WTC11 (cell line): ENCODE measurements around the gene TUBA3D. TPM values are rescaled to one million over a fixed set of nuclear protein-coding genes. Genes with fewer than 3 reads are reported as not detected.

ENCODE experiments used
- CREB1 ChIP-seq: sonication (generic); formaldehyde crosslinking; IDR thresholded peaks from 2 replicates; pipeline ENCODE4 v1.8.0; 2023; ENCODE audit warnings: mild to moderate bottlenecking, missing genetic modification reagents
- ERG ChIP-seq: fragments of 250-450 bp; sonication (Bioruptor Pico); IDR thresholded peaks from 2 replicates; pipeline ENCODE4 v1.8.0; 2021; ENCODE audit warnings: mild to moderate bottlenecking
- FOXK1 ChIP-seq: sonication (generic); formaldehyde crosslinking; IDR thresholded peaks from 2 replicates; pipeline ENCODE4 v1.8.0; 2022; ENCODE audit warnings: mild to moderate bottlenecking, moderate library complexity, missing genetic modification reagents
- FOXP1 ChIP-seq: sonication (generic); formaldehyde crosslinking; IDR thresholded peaks from 2 replicates; pipeline ENCODE4 v1.8.0; 2022; ENCODE audit warnings: missing genetic modification reagents, mild to moderate bottlenecking, moderate library complexity, borderline replicate concordance
- GABPB1 ChIP-seq: sonication (generic); formaldehyde crosslinking; IDR thresholded peaks from 2 replicates; pipeline ENCODE4 v1.8.1; 2023; ENCODE audit warnings: mild to moderate bottlenecking, missing genetic modification reagents
- MYBL2 ChIP-seq: sonication (generic); formaldehyde crosslinking; IDR thresholded peaks from 2 replicates; pipeline ENCODE4 v1.8.1; 2023; ENCODE audit warnings: mild to moderate bottlenecking, moderate library complexity, missing genetic modification reagents
- NFATC4 ChIP-seq: fragments of 250-450 bp; sonication (Bioruptor Pico); IDR thresholded peaks from 2 replicates; pipeline ENCODE4 v1.9.0; 2021; ENCODE audit warnings: mild to moderate bottlenecking
- PRRX2 ChIP-seq: fragments of 250-450 bp; sonication (Bioruptor Pico); IDR thresholded peaks from 2 replicates; pipeline ENCODE4 v1.8.0; 2021; ENCODE audit warnings: mild to moderate bottlenecking
- RORB ChIP-seq: fragments of 250-450 bp; sonication (Bioruptor Pico); IDR thresholded peaks from 2 replicates; pipeline ENCODE4 v1.9.0; 2021; ENCODE audit warnings: mild to moderate bottlenecking
- SMAD4 ChIP-seq: sonication (generic); formaldehyde crosslinking; IDR thresholded peaks from 2 replicates; pipeline ENCODE4 v1.8.0; 2022; ENCODE audit warnings: mild to moderate bottlenecking, missing genetic modification reagents
- STAT6 ChIP-seq: sonication (generic); formaldehyde crosslinking; conservative IDR thresholded peaks from 2 replicates; pipeline ENCODE4 v1.8.1; 2023; ENCODE audit warnings: mild to moderate bottlenecking, low read depth, missing genetic modification reagents, moderate library complexity
- TEAD1 ChIP-seq: sonication (generic); formaldehyde crosslinking; IDR thresholded peaks from 2 replicates; pipeline ENCODE4 v1.8.0; 2022; ENCODE audit warnings: mild to moderate bottlenecking, missing genetic modification reagents
- TEAD4 ChIP-seq: sonication (generic); formaldehyde crosslinking; IDR thresholded peaks from 2 replicates; pipeline ENCODE4 v1.8.0; 2022; ENCODE audit warnings: mild to moderate bottlenecking, missing genetic modification reagents
- TP53 ChIP-seq: sonication (generic); formaldehyde crosslinking; IDR thresholded peaks from 2 replicates; pipeline ENCODE4 v1.8.1; 2023; ENCODE audit warnings: mild to moderate bottlenecking, missing genetic modification reagents
- total RNA-seq: library from RNA; stranded (reverse); gene quantifications from 3 replicates; pipeline ENCODE4 v1.2.3, GENCODE V29; 2021
- TF ChIP-seq, protein P1 (sequence below): sonication (generic); formaldehyde crosslinking; IDR thresholded peaks from 2 replicates; pipeline ENCODE4 v1.8.1; 2023; ENCODE audit warnings: mild to moderate bottlenecking, missing genetic modification reagents
- TF ChIP-seq, protein P2 (sequence below): sonication (generic); formaldehyde crosslinking; IDR thresholded peaks from 2 replicates; pipeline ENCODE4 v1.8.1; 2023; ENCODE audit warnings: mild to moderate bottlenecking, missing genetic modification reagents
- TF ChIP-seq, protein P3 (sequence below): sonication (generic); formaldehyde crosslinking; IDR thresholded peaks from 2 replicates; pipeline ENCODE4 v1.8.1; 2023; ENCODE audit warnings: mild to moderate bottlenecking, missing genetic modification reagents, borderline replicate concordance
- TF ChIP-seq, protein P4 (sequence below): fragments of 250-450 bp; sonication (Bioruptor Pico); IDR thresholded peaks from 2 replicates; pipeline ENCODE4 v1.9.0; 2021; ENCODE audit warnings: moderate library complexity, mild to moderate bottlenecking, inconsistent platforms, borderline replicate concordance
- TF ChIP-seq, protein P5 (sequence below): sonication (generic); formaldehyde crosslinking; IDR thresholded peaks from 2 replicates; pipeline ENCODE4 v1.8.1; 2023; ENCODE audit warnings: mild to moderate bottlenecking, moderate library complexity, missing genetic modification reagents
- TF ChIP-seq, protein P6 (sequence below): sonication (generic); formaldehyde crosslinking; IDR thresholded peaks from 2 replicates; pipeline ENCODE4 v1.8.0; 2022; ENCODE audit warnings: mild to moderate bottlenecking, missing genetic modification reagents

The TUBA3D gene
- total RNA-seq, 1 experiment from 2014 or later = 0.28 TPM

DNA sequence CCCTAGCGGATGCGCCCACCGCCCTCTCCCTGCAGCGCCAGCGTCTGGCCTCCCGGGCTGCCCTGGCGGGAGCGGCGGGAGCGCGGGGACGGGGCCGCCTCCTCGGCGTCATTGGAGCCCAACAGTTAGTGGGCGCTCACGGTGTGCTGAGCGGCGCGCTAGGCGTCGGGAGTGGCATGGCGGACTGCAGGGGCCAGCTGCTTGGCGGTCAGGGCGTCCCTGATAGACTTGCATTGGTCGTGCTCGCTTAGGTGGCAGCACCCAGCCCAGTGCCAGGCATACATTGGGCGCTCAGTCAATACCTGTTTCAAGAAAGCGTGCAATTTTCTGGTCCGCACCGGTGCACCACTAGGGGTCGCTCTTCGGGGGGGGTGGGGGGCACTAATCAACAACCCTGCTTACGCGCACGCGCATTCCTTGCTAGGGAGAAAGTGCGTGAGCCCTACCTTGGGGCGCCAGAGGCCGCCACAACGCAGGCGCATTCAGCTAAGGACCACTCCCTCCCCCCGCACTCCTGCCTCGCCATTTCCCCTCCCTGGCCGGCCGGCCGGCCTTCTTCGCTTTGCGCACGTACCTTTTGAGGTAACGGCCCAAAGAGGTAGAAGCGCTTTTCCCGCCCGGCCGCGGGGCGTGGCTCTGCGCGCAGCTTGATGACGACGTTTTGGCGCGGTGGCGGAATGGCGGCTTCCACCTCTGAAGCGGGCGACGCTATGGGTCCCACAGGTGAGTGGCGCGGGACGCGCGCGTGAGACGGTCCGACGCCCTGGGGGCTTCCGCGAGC is 16.7 kb downstream of the TUBA3D start (continued):
- TF ChIP-seq, protein P1, sequence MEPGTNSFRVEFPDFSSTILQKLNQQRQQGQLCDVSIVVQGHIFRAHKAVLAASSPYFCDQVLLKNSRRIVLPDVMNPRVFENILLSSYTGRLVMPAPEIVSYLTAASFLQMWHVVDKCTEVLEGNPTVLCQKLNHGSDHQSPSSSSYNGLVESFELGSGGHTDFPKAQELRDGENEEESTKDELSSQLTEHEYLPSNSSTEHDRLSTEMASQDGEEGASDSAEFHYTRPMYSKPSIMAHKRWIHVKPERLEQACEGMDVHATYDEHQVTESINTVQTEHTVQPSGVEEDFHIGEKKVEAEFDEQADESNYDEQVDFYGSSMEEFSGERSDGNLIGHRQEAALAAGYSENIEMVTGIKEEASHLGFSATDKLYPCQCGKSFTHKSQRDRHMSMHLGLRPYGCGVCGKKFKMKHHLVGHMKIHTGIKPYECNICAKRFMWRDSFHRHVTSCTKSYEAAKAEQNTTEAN (CRISPR knock-in tag) = 0 out of 2 replicates have a peak, but pooled peaks have one; percentile 48
- TF ChIP-seq TP53 (CRISPR knock-in tag) = no peak; the same call in 1 of the 2 replicates
- TF ChIP-seq, protein P2, sequence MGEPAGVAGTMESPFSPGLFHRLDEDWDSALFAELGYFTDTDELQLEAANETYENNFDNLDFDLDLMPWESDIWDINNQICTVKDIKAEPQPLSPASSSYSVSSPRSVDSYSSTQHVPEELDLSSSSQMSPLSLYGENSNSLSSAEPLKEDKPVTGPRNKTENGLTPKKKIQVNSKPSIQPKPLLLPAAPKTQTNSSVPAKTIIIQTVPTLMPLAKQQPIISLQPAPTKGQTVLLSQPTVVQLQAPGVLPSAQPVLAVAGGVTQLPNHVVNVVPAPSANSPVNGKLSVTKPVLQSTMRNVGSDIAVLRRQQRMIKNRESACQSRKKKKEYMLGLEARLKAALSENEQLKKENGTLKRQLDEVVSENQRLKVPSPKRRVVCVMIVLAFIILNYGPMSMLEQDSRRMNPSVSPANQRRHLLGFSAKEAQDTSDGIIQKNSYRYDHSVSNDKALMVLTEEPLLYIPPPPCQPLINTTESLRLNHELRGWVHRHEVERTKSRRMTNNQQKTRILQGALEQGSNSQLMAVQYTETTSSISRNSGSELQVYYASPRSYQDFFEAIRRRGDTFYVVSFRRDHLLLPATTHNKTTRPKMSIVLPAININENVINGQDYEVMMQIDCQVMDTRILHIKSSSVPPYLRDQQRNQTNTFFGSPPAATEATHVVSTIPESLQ (CRISPR knock-in tag) = no peak
- 0 out of 2 replicates have a peak, but pooled peaks have one; percentile 41 for TF ChIP-seq CREB1 (CRISPR knock-in tag)
- TF ChIP-seq STAT6 (CRISPR knock-in tag) = no peak
- TF ChIP-seq TEAD1 (CRISPR knock-in tag) = no peak; the same call in 1 of the 2 replicates
- TF ChIP-seq, protein P3, sequence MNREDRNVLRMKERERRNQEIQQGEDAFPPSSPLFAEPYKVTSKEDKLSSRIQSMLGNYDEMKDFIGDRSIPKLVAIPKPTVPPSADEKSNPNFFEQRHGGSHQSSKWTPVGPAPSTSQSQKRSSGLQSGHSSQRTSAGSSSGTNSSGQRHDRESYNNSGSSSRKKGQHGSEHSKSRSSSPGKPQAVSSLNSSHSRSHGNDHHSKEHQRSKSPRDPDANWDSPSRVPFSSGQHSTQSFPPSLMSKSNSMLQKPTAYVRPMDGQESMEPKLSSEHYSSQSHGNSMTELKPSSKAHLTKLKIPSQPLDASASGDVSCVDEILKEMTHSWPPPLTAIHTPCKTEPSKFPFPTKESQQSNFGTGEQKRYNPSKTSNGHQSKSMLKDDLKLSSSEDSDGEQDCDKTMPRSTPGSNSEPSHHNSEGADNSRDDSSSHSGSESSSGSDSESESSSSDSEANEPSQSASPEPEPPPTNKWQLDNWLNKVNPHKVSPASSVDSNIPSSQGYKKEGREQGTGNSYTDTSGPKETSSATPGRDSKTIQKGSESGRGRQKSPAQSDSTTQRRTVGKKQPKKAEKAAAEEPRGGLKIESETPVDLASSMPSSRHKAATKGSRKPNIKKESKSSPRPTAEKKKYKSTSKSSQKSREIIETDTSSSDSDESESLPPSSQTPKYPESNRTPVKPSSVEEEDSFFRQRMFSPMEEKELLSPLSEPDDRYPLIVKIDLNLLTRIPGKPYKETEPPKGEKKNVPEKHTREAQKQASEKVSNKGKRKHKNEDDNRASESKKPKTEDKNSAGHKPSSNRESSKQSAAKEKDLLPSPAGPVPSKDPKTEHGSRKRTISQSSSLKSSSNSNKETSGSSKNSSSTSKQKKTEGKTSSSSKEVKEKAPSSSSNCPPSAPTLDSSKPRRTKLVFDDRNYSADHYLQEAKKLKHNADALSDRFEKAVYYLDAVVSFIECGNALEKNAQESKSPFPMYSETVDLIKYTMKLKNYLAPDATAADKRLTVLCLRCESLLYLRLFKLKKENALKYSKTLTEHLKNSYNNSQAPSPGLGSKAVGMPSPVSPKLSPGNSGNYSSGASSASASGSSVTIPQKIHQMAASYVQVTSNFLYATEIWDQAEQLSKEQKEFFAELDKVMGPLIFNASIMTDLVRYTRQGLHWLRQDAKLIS = no peak
- TF ChIP-seq, protein P4, sequence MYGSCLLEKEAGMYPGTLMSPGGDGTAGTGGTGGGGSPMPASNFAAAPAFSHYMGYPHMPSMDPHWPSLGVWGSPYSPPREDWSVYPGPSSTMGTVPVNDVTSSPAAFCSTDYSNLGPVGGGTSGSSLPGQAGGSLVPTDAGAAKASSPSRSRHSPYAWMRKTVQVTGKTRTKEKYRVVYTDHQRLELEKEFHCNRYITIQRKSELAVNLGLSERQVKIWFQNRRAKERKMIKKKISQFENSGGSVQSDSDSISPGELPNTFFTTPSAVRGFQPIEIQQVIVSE (CRISPR knock-in tag) = no peak
- no peak for TF ChIP-seq ERG (CRISPR knock-in tag)
- peak; percentile 53; the same call in 1 of the 2 replicates for TF ChIP-seq GABPB1 (CRISPR knock-in tag)
- TF ChIP-seq, protein P5, sequence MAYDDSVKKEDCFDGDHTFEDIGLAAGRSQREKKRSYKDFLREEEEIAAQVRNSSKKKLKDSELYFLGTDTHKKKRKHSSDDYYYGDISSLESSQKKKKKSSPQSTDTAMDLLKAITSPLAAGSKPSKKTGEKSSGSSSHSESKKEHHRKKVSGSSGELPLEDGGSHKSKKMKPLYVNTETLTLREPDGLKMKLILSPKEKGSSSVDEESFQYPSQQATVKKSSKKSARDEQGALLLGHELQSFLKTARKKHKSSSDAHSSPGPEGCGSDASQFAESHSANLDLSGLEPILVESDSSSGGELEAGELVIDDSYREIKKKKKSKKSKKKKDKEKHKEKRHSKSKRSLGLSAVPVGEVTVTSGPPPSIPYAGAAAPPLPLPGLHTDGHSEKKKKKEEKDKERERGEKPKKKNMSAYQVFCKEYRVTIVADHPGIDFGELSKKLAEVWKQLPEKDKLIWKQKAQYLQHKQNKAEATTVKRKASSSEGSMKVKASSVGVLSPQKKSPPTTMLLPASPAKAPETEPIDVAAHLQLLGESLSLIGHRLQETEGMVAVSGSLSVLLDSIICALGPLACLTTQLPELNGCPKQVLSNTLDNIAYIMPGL (CRISPR knock-in tag) = peak; percentile 58
- no peak for TF ChIP-seq PRRX2
- TF ChIP-seq FOXP1 = peak; percentile 51; the same call in 1 of the 2 replicates
- no peak for TF ChIP-seq SMAD4
- TF ChIP-seq, protein P6, sequence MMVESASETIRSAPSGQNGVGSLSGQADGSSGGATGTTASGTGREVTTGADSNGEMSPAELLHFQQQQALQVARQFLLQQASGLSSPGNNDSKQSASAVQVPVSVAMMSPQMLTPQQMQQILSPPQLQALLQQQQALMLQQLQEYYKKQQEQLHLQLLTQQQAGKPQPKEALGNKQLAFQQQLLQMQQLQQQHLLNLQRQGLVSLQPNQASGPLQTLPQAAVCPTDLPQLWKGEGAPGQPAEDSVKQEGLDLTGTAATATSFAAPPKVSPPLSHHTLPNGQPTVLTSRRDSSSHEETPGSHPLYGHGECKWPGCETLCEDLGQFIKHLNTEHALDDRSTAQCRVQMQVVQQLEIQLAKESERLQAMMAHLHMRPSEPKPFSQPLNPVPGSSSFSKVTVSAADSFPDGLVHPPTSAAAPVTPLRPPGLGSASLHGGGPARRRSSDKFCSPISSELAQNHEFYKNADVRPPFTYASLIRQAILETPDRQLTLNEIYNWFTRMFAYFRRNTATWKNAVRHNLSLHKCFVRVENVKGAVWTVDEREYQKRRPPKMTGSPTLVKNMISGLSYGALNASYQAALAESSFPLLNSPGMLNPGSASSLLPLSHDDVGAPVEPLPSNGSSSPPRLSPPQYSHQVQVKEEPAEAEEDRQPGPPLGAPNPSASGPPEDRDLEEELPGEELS (CRISPR knock-in tag) = peak; percentile 42; the same call in 1 of the 2 replicates
- TF ChIP-seq FOXK1 (CRISPR knock-in tag) = peak; percentile 55; the same call in 1 of the 2 replicates
- no peak for TF ChIP-seq RORB (CRISPR knock-in tag)
- TF ChIP-seq MYBL2 (CRISPR knock-in tag) = peak; percentile 88
- no peak for TF ChIP-seq NFATC4
- no peak for TF ChIP-seq TEAD4 (CRISPR knock-in tag)
